Peyer's patch (tissue), 4 donors: ENCODE measurements around the gene FFAR1.

ENCODE experiments used
- POLR2A ChIP-seq, 2 donors: fragments of 450-650 bp; IDR thresholded peaks; one replicate each; pipeline ENCODE4 v1.5.1; 2017; ENCODE audit warnings: antibody characterized with exemption in 2 of 2, mild to moderate bottlenecking in 2 of 2, moderate library complexity in 2 of 2
- TF ChIP-seq, protein P1 (sequence below), 6 experiments: fragments of 450-650 bp in 4 of 6; fragments of 200-600 bp in 2 of 6; sonication (generic) in 1 of 6; IDR thresholded peaks; one replicate each; pipeline ENCODE4 v1.5.1; 2017 to 2019; ENCODE audit warnings: antibody characterized with exemption in 6 of 6, mild to moderate bottlenecking in 3 of 6, moderate library complexity in 1 of 6

DNA sequence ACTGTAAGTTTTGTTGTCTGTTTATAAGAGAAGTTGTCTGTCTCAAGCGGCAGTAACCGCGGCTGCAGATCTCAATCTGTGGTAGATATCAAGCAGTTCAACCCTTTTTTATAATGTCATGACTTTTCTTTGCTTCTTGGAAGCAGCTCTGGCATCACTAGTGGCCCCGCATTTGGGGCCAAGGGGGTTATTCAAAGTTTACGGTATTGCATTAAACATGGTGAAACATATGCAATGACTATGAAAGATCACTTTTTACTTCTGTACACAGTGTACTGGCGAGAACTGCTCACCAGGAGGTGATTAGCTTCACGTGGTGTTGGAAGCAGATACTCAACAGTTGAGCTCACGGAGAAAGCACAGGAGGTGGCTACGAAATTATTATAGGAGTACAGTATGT, 5.9 kb downstream of the FFAR1 start:
- TF ChIP-seq, protein P1, sequence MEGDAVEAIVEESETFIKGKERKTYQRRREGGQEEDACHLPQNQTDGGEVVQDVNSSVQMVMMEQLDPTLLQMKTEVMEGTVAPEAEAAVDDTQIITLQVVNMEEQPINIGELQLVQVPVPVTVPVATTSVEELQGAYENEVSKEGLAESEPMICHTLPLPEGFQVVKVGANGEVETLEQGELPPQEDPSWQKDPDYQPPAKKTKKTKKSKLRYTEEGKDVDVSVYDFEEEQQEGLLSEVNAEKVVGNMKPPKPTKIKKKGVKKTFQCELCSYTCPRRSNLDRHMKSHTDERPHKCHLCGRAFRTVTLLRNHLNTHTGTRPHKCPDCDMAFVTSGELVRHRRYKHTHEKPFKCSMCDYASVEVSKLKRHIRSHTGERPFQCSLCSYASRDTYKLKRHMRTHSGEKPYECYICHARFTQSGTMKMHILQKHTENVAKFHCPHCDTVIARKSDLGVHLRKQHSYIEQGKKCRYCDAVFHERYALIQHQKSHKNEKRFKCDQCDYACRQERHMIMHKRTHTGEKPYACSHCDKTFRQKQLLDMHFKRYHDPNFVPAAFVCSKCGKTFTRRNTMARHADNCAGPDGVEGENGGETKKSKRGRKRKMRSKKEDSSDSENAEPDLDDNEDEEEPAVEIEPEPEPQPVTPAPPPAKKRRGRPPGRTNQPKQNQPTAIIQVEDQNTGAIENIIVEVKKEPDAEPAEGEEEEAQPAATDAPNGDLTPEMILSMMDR (IDR thresholded peaks at IDR 0.05), result no peak
- TF ChIP-seq POLR2A (IDR thresholded peaks at IDR 0.05), result no peak
